Right lung (tissue), 5 donors: ENCODE data around the gene LINC01488. TPM values are rescaled to one million over a fixed set of nuclear protein-coding genes. Genes with fewer than 3 reads are reported as not detected.

Experiments
- DNase-seq, 2 donors: peaks; one replicate each; pipeline ENCODE4 v3.0.0-alpha.2; 2013
- polyA plus RNA-seq, 5 donors: library from polyadenylated mRNA; unstranded; fragments of 120-200 nt; gene quantifications; one replicate each; pipeline versions ENCODE4 v1.2.1 to v1.2.3, GENCODE V29; 2013; ENCODE audit warnings: inconsistent platforms in 1 of 5, low replicate concordance in 1 of 5; ENCODE audit not compliant: insufficient read length in 5 of 5, insufficient read depth in 1 of 5

Gene LINC01488
- polyA plus RNA-seq, 5 donors: 0.08 to 0.14 (median 0.13) TPM

DNA sequence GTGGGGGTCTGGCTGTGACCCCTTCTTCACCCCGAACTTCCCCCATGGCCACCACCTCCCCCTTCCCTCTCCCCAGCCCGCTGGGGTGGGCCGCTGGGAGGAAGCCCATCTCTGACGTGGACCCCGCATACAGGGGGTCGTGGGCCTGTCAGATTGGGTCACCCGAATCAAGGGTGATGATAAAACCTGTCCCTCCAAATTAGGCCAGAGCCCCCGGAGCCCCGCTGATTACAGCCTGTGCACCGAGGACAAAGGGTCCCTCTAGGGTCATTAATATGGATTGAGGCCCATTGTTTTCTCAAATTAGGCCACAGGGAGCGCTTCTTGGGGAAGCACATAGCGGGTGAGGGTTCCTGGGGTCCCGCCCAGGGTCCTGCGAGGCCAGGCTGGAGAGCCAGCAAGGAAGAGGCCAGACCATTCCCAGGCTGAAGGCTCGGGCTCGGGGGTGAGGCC lies 4.9 kb upstream of the LINC01488 start:
- no peak for DNase-seq

DNA sequence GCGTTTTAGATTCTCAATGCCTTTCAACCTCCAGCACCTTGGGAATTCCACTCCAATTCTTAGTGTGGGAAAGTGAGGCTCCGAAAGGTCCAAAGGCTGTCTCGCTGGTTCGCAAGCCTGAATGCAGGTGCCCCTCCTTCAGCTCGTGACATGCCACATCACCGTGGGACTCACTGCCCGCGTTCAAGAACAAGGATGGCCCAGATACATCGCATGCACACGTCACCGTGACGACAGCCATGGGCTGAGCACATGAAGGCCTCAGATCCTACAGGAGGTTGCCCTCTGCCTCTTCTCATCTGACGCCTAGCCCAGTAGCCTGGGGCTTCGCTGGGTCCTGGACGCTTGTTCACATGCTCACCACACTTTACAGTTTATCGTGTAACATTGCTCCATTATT lies 4.4 kb upstream of the LINC01488 start:
- DNase-seq: no peak

DNA sequence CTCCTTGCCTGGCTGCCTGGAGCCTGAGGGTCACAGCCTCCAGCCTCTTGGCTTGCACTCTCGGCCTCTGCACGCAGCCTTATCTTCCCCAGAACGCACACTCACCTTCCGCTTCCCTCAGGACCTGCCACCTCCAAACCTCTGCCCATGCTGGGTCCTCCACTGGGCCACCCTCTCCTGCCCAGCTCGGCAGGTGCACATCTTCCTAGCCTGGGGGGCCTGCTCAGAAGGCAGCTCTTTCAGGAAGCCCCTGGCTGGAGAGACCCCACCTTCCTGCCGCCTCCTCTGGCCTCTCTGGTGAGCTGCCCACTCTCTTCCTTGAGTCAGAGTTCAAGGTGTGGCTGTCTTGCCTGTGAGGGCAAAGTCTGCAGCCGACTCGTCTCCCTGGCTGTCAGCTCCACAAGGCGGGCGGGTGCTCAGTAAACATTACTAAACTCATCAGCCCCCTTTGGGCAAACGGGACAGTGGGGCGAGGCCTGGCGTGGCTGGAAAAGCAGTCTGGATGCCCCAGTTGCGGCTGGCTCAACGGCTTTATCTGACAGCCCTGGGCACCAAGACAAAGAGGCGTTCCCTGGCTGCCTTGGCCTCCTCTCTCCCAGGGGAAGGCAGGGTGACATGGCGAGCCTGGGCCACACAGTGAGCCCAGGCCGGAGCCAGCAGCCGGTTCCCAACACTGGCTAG lies 1.7 kb upstream of the LINC01488 start:
- DNase-seq: no peak

DNA sequence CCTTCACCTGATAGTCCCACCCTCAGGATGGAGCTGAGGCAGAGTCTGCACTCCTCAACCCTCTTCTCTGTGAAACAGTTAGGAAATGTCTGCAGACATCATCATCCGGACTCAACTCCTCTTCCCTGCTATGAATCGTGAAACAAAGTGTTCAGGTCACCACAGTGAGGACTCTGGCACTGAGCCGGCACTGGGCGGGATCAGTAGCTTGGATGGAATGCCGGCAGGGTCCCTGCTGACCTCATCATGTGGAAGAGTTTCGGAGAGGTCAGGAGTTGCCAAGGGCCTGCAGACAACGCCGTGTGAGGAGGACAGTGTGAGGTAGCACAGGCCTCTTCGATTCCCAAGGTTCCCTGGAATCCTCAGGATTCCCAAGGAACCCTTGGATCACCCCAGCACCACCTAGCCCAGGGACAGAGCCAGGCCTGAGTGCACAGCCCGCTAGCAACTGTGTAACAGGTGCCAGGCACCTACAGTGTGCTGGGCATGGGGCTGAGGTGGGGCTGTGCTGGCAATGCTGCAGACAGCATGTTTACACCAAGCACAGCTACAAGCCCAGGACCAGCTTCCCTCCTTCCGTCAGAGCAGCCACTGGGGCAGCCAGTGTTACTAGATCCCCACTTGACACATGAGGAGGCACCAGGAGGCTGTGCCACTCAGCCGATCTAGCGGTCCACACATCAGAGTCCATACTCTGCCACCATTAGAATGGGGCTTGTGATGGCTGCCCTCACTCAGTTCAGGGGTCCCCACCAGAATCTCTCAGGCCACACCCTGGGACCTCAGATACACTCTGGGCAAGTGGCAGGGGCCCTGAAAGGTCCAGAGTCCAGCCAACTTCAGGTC lies 693 bp upstream of the LINC01488 start:
- peak in 1 of 2 donors; percentile 34 for DNase-seq

DNA sequence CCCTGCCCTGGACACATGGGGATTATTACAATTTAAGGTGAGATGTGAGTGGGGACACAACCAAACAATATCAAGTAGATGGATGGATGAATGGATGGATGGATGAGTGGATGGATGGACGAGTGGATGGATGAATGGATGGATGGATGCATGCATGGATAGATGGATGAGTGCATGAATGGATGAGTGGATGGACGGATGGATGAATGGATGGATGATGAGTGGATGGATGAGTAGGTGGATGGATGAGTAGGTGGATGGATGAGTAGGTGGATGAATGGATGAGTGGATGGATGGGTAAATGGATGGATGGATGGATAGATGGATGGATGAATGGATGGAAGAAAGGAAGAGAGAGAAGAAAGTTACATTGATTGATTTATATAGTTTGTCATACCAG lies 859 bp downstream of the LINC01488 start:
- DNase-seq: no peak

DNA sequence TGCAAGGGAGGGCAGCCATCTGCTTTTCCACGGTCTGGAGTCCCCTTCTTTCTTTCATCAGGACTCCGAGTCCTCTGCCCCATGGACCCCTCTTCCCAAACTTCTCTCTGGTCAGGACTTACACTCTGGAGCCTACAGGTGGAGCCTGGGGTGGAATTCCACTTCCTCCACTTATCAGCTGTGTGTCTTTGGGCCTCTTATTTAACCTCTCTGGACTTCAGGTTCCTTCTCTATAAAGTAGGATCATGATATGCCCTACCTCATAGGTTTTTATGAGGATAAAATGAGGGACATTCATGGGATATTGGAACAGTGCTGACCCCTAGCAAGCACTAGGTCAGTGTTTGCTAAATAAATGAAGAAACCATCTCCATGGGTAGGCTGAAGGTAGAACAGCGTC lies 1.7 kb downstream of the LINC01488 start:
- DNase-seq: no peak

DNA sequence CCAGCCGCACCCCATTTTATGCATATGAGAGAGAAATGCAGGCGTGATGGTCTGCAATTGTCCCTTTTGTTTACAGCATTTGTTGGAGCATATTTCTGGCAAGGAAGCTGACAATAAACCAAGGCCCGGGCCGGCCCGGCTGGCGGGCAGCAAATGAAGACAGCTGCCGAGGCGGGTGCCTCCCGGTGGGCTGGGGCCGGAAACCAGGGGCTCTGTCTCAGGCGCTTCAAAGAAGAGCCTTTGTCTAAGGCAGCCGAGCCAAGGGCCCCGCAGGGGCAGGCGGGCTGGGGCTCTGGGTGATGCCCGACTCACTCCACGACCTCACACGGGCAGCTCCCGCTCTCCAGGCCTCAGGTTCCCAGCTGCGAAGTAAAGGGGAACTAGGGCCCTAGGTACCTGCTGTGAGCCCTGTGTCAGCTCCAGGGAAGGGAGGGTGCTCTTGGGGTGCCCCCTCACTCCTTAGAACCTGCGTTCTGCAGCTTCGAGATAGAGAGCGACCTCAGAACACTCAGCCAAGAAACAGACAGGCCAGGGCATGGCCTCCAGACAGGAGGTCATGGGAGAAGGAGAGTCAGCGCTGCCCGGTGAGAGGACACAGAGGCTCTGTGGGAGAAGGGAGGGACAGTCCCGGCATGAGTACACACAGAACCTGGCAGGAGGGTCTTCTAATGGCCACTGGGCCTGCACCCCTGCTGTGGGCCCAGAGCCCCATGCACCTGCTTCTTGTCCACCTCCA lies 2.4 kb downstream of the LINC01488 start:
- DNase-seq: peak in 1 of 2 donors; percentile 42

DNA sequence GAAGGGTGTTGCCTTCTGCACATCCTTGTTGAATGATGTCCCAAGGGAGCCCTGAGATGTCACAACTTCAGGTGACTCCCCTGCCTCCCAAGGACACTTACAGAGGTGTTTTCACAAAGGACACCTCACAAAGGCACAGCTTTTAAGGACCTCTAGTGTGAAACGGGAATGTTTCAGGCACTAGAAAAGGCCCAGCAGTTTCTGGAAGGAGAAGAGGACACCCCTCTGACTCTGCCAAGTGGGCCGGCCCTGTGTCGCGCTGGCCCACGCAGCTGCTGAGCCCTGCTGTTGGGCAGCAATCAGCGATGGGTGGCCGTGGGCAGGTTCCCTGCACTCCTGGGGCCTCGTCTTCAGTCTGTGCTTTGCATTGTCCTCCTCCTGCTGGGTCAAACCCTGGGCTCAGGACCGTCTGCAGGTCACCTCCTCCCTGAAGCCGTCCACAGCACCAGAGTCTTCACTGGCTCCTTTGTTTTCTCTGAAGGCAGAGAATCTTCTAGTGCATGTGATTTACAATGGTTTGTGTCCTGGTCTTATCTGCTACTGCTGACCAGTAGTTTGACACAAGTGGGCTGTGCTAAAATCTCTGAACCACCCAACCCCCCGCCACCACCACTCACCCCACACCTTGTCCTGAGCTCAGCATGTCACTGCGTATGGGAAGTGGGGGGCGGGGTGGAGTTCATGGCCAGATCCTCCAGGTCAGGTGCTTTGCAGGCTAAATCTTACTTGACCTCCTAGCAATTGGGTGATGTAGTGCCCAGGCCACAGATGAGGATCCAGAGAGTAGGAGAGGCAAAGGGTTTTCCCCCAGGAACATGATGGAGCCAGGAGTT lies 3.2 kb downstream of the LINC01488 start:
- DNase-seq: no peak

DNA sequence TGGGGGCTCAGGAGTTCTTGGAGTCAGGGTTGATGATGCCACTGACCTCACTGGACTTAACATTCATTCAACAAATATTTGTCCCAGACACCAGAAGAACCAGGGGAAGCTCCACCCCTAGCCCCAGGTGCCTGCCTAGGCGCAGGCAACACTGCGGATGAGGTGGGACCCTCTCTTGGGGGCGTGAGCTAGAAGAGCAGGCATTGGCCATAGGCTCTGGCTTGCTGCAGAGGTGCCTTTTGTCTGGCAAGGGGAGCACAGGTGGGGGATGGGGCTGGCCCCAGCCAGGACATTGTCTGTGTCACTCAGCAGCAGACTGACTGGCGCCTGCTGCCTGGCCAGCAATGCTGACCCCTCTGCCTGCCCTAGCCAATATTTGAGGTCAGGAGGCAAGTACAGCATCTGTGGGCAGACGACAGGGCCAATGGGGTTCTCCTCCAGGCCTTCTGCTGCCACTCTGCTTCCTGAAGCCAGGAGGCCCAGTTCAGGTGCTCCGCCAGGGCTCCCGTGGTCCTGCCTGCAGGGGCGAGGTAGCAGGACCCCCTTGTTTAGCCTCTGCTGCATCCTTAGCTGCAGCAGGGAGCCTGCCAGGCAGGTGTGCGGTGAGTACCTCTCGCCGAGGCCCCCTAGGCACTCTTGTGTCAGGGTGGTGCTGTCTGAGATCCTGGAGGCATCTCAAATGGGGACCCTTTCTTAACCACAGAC lies 4.0 kb downstream of the LINC01488 start:
- no peak for DNase-seq

DNA sequence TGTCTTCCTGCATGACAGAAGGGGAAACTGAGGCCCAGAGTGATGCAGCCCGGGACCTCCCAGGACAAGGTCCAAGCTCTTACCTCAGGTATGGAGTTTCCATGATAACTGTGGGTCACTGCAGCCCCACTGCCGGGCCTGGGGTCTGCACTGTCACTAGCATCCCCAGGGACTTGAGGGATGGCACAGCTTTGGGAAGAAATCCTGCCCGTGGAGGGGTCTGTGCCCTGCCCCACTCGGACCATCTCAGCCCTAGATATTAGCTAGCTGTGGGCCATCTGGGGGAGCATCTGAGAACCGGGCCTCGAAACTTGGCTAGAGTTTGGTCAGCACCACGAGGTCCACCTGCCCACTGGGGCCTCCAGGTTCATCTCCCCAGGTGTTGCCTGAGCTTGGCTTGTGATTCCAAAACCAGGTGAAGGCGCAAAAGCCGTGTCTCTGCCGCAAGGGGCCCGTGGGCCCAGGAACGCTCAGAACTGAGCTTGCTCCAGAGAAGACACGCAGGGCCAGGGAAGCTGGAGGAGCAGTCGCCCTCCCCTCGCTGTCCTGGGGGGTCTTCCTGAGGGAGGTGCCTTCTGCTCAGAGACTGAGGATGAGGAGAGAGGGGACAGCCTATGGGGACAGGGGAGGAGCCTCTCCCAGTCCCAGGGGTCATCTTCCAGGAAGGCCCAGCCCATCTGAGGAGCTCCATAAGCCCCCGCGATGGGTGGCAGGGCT lies 4.8 kb downstream of the LINC01488 start:
- DNase-seq: no peak

DNA sequence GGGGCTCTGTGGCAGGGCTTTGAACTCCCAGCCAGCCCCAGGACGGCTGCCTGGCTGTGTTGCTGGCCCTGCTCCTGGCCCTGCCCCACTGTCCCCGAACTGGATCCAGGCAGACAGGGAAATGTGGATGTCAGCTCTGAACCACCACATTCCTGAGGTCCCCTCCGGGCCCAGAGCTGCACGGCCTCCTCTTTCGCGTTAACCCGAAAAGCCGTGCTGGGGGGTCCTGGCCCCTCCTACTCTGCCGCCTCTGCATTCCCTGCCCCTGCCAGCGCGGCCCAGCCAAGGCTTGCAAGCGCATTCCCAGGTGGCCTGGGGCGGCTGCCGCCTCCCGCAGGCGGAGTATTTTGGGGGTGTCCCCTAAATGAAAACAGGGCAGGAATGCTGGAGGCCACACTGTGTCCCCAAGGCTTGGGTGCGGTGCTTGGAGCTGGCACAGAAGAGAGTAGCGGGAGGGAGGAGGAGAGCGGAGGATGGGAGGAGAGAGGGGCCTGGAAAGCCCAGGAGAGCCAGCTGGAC lies 5.4 kb downstream of the LINC01488 start:
- peak in 1 of 2 donors; percentile 40 for DNase-seq

DNA sequence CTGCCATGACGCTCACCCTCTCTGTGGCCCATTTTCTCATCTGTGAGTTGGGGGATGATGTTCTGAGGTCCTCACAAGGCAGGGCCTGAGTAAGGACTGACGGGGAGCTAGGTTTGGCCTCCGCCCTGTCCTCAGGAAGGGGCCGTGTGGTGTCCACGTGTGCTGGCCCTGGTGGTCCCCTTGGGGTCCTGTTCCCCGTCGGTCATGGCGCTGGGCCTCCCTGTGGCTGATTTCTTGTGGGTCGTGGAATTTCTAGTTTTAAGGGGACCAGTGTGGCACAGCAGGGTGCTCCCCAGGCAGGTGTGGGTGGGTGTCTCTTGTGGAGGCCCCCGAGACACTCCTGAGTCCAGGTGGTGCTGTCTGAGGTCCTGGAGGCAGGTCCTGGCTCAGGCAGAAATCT lies 5.9 kb downstream of the LINC01488 start:
- DNase-seq: no peak

DNA sequence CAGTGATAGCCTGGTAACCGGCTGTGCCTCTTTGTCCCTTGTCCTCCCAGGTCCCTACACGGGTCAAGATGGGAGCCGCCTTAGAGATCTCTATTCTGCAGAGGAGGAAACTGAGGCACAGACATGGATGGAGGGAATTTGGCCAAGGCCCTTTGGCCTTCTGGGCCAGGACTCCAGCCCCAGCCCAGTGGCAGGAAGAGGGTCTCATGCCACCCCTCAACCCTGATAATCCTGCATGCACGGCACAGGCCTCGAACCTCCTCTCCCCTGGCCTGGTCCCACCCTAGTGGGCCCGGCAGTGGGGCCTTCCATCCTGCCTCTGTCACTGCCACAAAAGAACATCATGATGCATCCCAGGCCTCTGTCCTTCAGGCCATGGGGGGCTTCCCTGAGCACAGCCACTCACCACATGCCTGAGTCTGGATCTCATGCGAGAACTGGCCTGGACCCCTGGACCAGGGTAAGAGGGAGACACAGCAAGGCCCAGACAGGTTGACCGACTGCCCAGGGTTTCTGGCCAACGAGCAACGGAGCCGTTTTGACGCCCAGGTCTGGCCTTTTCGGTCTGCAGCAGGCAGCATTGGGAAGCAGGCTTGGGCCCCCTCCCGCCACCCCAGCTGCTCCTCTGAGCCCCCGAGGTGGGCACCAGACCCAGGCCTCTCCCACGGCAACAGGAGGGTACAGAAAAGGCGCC lies 6.5 kb downstream of the LINC01488 start:
- no peak for DNase-seq

DNA sequence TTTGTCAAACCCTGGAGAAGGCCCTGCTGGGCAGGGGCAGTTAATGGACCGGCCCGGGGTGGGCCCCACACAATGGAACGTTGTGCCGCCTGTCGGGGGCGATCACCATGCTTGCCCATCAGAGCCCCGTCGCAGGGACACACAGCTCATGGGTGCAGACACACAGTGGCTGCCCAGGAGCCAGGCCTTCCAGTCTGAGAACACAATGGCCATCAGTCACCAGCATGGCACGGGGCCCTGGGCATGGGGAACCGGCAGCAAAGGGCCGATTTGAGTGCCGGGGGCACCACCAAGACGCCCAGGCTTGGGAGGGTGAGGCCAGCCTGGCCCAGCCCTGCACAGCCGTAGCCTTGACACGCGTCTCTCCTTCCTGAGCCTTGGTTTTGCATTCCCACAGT lies 7.1 kb downstream of the LINC01488 start:
- no peak for DNase-seq

DNA sequence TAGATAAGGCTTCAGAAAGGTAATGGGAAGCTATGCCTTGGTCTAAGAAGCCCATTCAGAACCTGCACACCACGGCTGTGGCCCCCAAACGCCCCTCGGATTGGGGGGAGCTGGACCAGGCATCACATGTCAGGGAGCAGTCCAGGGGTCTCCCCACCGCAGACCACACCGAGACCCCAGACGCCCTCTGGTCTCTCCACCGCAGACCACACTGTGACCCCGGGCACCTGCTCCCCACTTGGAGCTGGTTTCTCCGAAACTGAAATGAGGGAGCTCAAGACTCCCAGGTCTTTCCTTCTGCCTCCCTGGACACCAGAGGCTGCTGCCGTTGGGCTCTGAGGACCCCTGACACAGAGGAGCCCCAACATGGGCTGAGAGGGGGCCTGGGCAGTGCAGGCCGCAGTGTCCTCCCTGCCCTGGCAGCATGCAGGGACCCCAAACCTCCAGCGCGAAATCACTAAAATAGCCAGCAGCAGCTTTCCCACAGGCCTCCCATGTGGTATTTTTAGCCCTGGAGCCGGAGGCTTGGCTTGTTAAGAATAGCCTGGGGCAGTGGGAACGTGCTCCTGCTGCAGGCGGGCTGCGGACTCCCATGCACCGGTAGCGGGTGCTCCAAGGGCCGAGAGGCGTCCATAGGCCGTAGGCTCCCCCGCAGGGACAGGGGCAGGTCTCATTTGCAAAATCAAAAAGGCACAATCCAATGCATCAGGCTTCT lies 7.7 kb downstream of the LINC01488 start:
- DNase-seq: no peak

DNA sequence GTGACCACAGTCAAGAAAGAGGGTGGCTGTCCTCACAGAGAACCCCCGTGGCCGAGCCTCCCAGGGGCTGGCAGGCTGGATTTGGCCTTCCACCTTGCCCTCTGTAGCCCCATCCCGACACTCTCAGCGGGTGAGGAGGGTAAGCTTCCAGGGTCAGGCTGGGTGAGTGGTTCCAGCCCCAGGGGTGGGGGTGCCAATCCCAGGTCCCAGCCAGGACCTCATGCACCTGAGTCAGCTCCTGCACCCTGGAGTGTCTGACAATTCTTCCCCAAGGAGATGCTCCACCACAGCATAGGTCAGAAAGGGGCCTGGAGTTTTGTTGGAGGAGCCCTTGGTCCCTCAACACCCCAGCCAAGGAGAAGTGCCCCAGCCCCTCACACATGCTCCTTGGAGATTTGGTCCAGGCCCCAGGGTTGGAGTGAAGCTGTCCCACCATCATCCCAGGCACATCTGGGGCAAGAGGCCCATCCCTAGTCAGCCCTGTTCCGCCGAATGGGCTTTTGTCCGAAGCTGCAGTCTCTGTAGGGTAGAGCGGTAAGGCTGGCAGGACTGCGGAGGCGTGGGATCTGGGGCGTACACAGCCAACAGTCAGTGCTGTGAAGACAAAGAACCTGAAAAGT lies 8.4 kb downstream of the LINC01488 start:
- no peak for DNase-seq

DNA sequence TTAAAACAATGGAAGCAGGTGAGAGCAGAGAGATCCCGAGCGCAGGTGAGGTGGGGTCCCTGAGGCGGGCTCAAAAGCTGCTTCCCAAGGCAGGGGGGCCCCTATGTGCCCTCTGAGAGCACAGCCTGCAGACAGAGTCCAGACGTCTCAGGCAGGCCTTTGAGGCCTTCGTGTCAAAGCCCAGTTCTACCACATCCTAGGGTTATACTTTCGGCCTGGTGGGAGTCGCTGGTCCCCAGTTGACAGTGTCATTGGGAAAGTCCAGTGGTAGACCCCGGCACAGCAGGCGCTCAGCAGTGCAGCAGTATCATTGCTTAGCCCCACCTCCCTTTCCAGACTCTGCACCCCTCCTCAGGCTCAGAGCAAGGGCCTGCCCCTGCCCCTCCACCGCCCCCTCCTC lies 9.1 kb downstream of the LINC01488 start:
- no peak for DNase-seq
